Measurements from ENCODE around the gene ELMO1. TPM values are rescaled to one million over a fixed set of nuclear protein-coding genes. Genes with fewer than 3 reads are reported as not detected.

ELMO1 gene
- total and polyA plus RNA-seq, 2 of the 13 experiments (the other 11 are each of a cell fraction or from before 2014, with no cell fraction given), result 0.11 to 0.17 TPM

GRCh38 chr7:37322831-37323230 is 125.8 kb downstream of the ELMO1 start (continued):
- TF ChIP-seq RNF219 (CRISPR knock-in tag; IDR thresholded peaks at IDR 0.05) (no peak), MBD4 (IDR thresholded peaks at IDR 0.05; ENCODE audit: borderline replicate concordance, low read length) (no peak)

- no peak overlapping the region for H3K9ac ChIP-seq (ENCODE audit: insufficient read depth, low read depth, low read length)
- DNase-seq (ENCODE audit: low spot score) (no peak), FAIRE-seq (no peak), ATAC-seq (no peak)
- H3K36me3 ChIP-seq (replicated peaks in 1 of 2; ENCODE audit: control insufficient read depth in 1 of 2, insufficient read depth in 2 of 2, low read length in 2 of 2), result no peaks in the 10 kb centered on the region
- WGBS (ENCODE audit: low lambda C conversion rate), result 61% methylated on average over 10 of the region's 10 CpGs
- no peak overlapping the region for H3K4me2 ChIP-seq (ENCODE audit: low read depth, low read length)
- in situ Hi-C loops (cut with HindIII; ENCODE audit: extremely low pct_ligation_motif_present, low pct_unique_long_range_greater_than_20kb) (no loop called here), intact Hi-C loops (cut with micrococcal nuclease; ENCODE audit: unreplicated experiment) (no loop called here)
- no peak overlapping the region for H3K4me3 ChIP-seq (replicated peaks in 1 of 3; ENCODE audit: insufficient read depth in 1 of 3, low read depth in 2 of 3, low read length in 3 of 3)
- no peak overlapping the region for H3K27ac ChIP-seq (ENCODE audit: extremely low read length, insufficient read depth, low read length)
- H3K4me1 ChIP-seq (ENCODE audit: insufficient read depth, low read length), result no peaks in the 10 kb centered on the region
- H4K20me1 ChIP-seq (ENCODE audit: insufficient read depth, low read length), result no peaks in the 10 kb centered on the region
- no peak overlapping the region for H2AFZ ChIP-seq (ENCODE audit: low read length)
- POLR2A ChIA-PET, result no interaction called here
- CTCF ChIA-PET (ENCODE audit: low intra/inter-chr PET ratio, low total read pairs), result no interaction called here
- TF ChIP-seq ZNF749 (CRISPR knock-in tag; IDR thresholded peaks at IDR 0.05; ENCODE audit: borderline replicate concordance) (no peak), ISX (CRISPR knock-in tag; conservative IDR thresholded peaks at IDR 0.05) (no peak)
- BruUV-seq (replicated peaks), result no TSS peak
- no peaks in the 10 kb centered on the region for H3K9me3 ChIP-seq (ENCODE audit: low read length)
- no peaks in the 10 kb centered on the region for H3K27me3 ChIP-seq (ENCODE audit: control insufficient read depth in 1 of 2, insufficient read depth in 2 of 2, low read length in 2 of 2)
- H3K79me2 ChIP-seq (ENCODE audit: insufficient read depth, low read length), result no peaks in the 10 kb centered on the region
Measured at GRCh38 chr7:37320848-37321468, 127.7 kb downstream of the ELMO1 start.

Data from HepG2 (cell line).